CD14-positive monocyte (primary cell): ENCODE measurements around the gene WFIKKN2. TPM values are rescaled to one million over a fixed set of nuclear protein-coding genes. Genes with fewer than 3 reads are reported as not detected.

ENCODE experiments used
- DNase-seq, 3 donors: peaks; one replicate each; pipeline ENCODE4 v3.0.0-alpha.2; 2011 to 2022
- H2AFZ ChIP-seq: 2 replicates; pipeline ENCODE4 v1.6.0; 2012; ENCODE audit warnings: mild to moderate bottlenecking, low read depth, low read length, inconsistent platforms; ENCODE audit not compliant: insufficient read depth, poor library complexity, severe bottlenecking
- H3K27ac ChIP-seq, 2 donors: 1 replicate in 1 of 2; 2 replicates in 1 of 2; pipeline ENCODE4 v1.5.1; 2012 to 2013; ENCODE audit warnings: low read length in 2 of 2, control low read depth in 1 of 2, inconsistent platforms in 1 of 2, low read depth in 1 of 2, mild to moderate bottlenecking in 1 of 2
- H3K27me3 ChIP-seq, 2 donors: one replicate each; pipeline versions ENCODE4 v1.6.0 to v1.6.1; 2011 to 2013; ENCODE audit warnings: low read length in 2 of 2; ENCODE audit not compliant: control insufficient read depth in 2 of 2, insufficient read depth in 2 of 2
- H3K36me3 ChIP-seq, 2 donors: replicated peaks in 1 of 2; 1 replicate in 1 of 2; 2 replicates in 1 of 2; pipeline versions ENCODE4 v1.5.1 to v1.6.1; 2012 to 2013; ENCODE audit warnings: low read length in 2 of 2, control low read depth in 1 of 2, inconsistent platforms in 1 of 2, mild to moderate bottlenecking in 1 of 2; ENCODE audit not compliant: insufficient read depth in 2 of 2, control insufficient read depth in 1 of 2
- H3K4me1 ChIP-seq, 2 donors: 1 replicate in 1 of 2; 2 replicates in 1 of 2; pipeline versions ENCODE4 v1.5.1 to v1.6.1; 2012 to 2013; ENCODE audit warnings: low read length in 2 of 2, control low read depth in 1 of 2, inconsistent platforms in 1 of 2, mild to moderate bottlenecking in 1 of 2, moderate library complexity in 1 of 2; ENCODE audit not compliant: insufficient read depth in 2 of 2, control insufficient read depth in 1 of 2
- H3K4me2 ChIP-seq: replicated peaks from 2 replicates; pipeline ENCODE3; 2012; ENCODE audit warnings: low read length, moderate library complexity, mild to moderate bottlenecking; ENCODE audit not compliant: poor library complexity, severe bottlenecking; ENCODE audit errors: extremely low read depth
- H3K4me3 ChIP-seq, 3 experiments: fragments of 200-600 bp in 1 of 3; sonication (generic) in 1 of 3; replicated peaks in 1 of 3; 1 replicate in 2 of 3; 2 replicates in 1 of 3; pipeline ENCODE4 v1.5.1; 2011 to 2013; ENCODE audit warnings: low read length in 3 of 3, mild to moderate bottlenecking in 3 of 3, control low read depth in 2 of 3, low read depth in 2 of 3, inconsistent platforms in 1 of 3, moderate library complexity in 1 of 3
- H3K79me2 ChIP-seq: 2 replicates; pipeline ENCODE4 v1.6.0; 2012; ENCODE audit warnings: mild to moderate bottlenecking, control low read depth, inconsistent platforms, low read length, moderate library complexity; ENCODE audit not compliant: insufficient read depth
- H3K9ac ChIP-seq: 2 replicates; pipeline ENCODE4 v1.6.0; 2017; ENCODE audit warnings: low read length, mild to moderate bottlenecking; ENCODE audit not compliant: insufficient read depth, poor library complexity, severe bottlenecking
- H3K9me3 ChIP-seq, 2 donors: replicated peaks in 1 of 2; 1 replicate in 1 of 2; 2 replicates in 1 of 2; pipeline versions ENCODE4 v1.5.1 to v1.6.1; 2012 to 2013; ENCODE audit warnings: low read length in 2 of 2, control low read depth in 1 of 2; ENCODE audit not compliant: control insufficient read depth in 1 of 2, insufficient read depth in 1 of 2
- H4K20me1 ChIP-seq: 2 replicates; pipeline ENCODE4 v1.6.0; 2012; ENCODE audit warnings: mild to moderate bottlenecking, low read length, control low read depth, moderate library complexity; ENCODE audit not compliant: insufficient read depth
- H3K27ac Mint-ChIP-seq, 7 donors: one replicate each; pipeline ENCODE4 v1.8.0; 2020; ENCODE audit warnings: mild to moderate bottlenecking in 7 of 7, mixed read lengths in 7 of 7, moderate library complexity in 6 of 7, inconsistent platforms in 2 of 7
- H3K27me3 Mint-ChIP-seq, 3 donors: one replicate each; pipeline ENCODE4 v1.8.0; 2021 to 2022; ENCODE audit warnings: low read depth in 3 of 3, mild to moderate bottlenecking in 3 of 3, mixed read lengths in 3 of 3, moderate library complexity in 3 of 3, inconsistent platforms in 1 of 3
- H3K36me3 Mint-ChIP-seq, 2 donors: one replicate each; pipeline ENCODE4 v1.8.0; 2020; ENCODE audit warnings: mixed read lengths in 2 of 2, inconsistent platforms in 1 of 2, mild to moderate bottlenecking in 1 of 2
- H3K4me1 Mint-ChIP-seq: one replicate; pipeline ENCODE4 v1.8.0; 2020; ENCODE audit warnings: mild to moderate bottlenecking, mixed read lengths
- H3K4me3 Mint-ChIP-seq, 2 donors: one replicate each; pipeline ENCODE4 v1.8.0; 2020; ENCODE audit warnings: mild to moderate bottlenecking in 2 of 2, mixed read lengths in 2 of 2, moderate library complexity in 1 of 2
- H3K9me3 Mint-ChIP-seq, 7 donors: one replicate each; pipeline ENCODE4 v1.8.0; 2020 to 2022; ENCODE audit warnings: mixed read lengths in 7 of 7, mild to moderate bottlenecking in 6 of 7, moderate library complexity in 6 of 7, inconsistent platforms in 2 of 7
- WGBS: methylation state at CpG from one replicate; pipeline ENCODE4 v1.1.5; 2013; ENCODE audit warnings: missing lambda C conversion rate; ENCODE audit not compliant: insufficient coverage; 5-methylcytosine and 5-hydroxymethylcytosine counted together
- intact Hi-C, 2 donors: fragments of 100-400 bp; cut with micrococcal nuclease; formaldehyde crosslinking; loops; one replicate each; pipeline versions ENCODE4 v1.15.0 to v1.15.1; 2023
- polyA plus RNA-seq, 3 donors: library from polyadenylated mRNA; depleted of rRNA in 1 of 3; unstranded in 2 of 3; stranded (reverse) in 1 of 3; fragments of 300-500 nt in 2 of 3; fragments of >200 nt in 1 of 3; fragmentation: Illumina TruSeq in 2 of 3; gene quantifications; 1 replicate in 2 of 3; 2 replicates in 1 of 3; pipeline ENCODE4 v1.2.3, GENCODE V29; 2012 to 2021
- TF ChIP-seq, protein P1 (sequence below): fragments of 200-600 bp; IDR thresholded peaks from one replicate; pipeline ENCODE4 v1.8.0; 2022; ENCODE audit warnings: antibody characterized with exemption, mild to moderate bottlenecking

Gene WFIKKN2
- polyA plus RNA-seq, 3 donors = 0.03 TPM; not detected in 2

GRCh38 chr17:50884439-50885311 lies 49.3 kb downstream of the WFIKKN2 start:
- 81% methylated on average over 4 of the region's 8 CpGs for WGBS
- no peak overlapping the region for H3K9ac ChIP-seq
- peak overlapping the region; percentile 17 for H3K4me2 ChIP-seq
- H3K27me3 ChIP-seq = no peaks in the 10 kb centered on the region
- H3K4me3 ChIP-seq = no peak overlapping the region
- no peaks in the 10 kb centered on the region for H4K20me1 ChIP-seq
- Mint-ChIP-seq H3K4me3 (no peak overlapping the region), H3K9me3 (peaks cover 0 to 7% (median 4%) of the 10 kb centered on the region in 7 donors), H3K27ac (peak overlapping the region; percentile 78 to 90 (median 88)), H3K36me3 (no peaks in the 10 kb centered on the region), H3K27me3 (peaks cover 0 to 2% (median 1%) of the 10 kb centered on the region in 3 donors), H3K4me1 (peaks cover 22% of the 10 kb centered on the region)
- H2AFZ ChIP-seq = no peak overlapping the region
- intact Hi-C loops = no loop called here
- no peak for DNase-seq
- TF ChIP-seq, protein P1, sequence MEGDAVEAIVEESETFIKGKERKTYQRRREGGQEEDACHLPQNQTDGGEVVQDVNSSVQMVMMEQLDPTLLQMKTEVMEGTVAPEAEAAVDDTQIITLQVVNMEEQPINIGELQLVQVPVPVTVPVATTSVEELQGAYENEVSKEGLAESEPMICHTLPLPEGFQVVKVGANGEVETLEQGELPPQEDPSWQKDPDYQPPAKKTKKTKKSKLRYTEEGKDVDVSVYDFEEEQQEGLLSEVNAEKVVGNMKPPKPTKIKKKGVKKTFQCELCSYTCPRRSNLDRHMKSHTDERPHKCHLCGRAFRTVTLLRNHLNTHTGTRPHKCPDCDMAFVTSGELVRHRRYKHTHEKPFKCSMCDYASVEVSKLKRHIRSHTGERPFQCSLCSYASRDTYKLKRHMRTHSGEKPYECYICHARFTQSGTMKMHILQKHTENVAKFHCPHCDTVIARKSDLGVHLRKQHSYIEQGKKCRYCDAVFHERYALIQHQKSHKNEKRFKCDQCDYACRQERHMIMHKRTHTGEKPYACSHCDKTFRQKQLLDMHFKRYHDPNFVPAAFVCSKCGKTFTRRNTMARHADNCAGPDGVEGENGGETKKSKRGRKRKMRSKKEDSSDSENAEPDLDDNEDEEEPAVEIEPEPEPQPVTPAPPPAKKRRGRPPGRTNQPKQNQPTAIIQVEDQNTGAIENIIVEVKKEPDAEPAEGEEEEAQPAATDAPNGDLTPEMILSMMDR = no peak
- no peaks in the 10 kb centered on the region for H3K36me3 ChIP-seq
- peaks cover 0 to 6% of the 10 kb centered on the region in 2 donors for H3K9me3 ChIP-seq
- peak overlapping the region; percentile 23 to 55 for H3K27ac ChIP-seq
- H3K79me2 ChIP-seq = no peaks in the 10 kb centered on the region
- H3K4me1 ChIP-seq = peaks cover 20% of the 10 kb centered on the region in 2 donors

DNA sequence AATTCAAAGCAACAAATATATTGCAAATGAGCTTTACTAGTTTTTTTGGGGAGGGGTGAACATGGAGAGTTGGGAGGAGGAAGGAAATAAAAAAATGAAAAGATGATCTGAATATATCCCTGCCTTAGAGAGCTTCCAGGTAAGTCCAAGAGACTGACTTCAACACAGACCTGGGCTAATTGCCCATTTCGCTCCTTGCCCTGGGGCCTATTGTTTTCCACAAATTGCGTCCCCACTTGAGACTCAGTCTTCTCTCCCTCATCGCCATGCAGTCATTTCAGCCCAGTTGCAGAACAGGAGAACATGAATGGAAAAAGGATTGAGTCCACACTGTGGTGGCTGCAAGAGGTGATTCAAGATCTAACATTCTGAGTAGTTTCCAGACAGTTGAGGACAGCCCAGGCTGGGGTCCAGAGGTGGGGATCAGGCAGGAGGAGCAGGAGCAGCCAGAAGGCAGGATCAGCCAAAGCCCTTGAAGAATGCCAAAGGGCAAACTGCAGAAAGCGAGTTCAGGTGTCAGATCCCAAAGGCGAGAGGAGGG lies 52.4 kb downstream of the WFIKKN2 start:
- no peak overlapping the region for H3K4me3 Mint-ChIP-seq
- peaks cover 22% of the 10 kb centered on the region for H3K4me1 Mint-ChIP-seq

More for the DNA sequence above, 52.4 kb downstream of the WFIKKN2 start:
- H3K27ac Mint-ChIP-seq = peak overlapping the region in 1 of 7 donors; percentile 49
- H3K9me3 Mint-ChIP-seq = peaks cover 0 to 2% (median 0%) of the 10 kb centered on the region in 7 donors
- H3K4me1 ChIP-seq = peaks cover 20% of the 10 kb centered on the region in 2 donors
- H4K20me1 ChIP-seq = no peaks in the 10 kb centered on the region
- WGBS = 93% methylated on average over 3 of the region's 5 CpGs
- no peak overlapping the region for H3K9ac ChIP-seq
- H3K4me3 ChIP-seq = no peak overlapping the region
- DNase-seq = no peak
- no peaks in the 10 kb centered on the region for H3K79me2 ChIP-seq
- no peak overlapping the region for H2AFZ ChIP-seq
- no peaks in the 10 kb centered on the region for H3K36me3 ChIP-seq
- H3K27me3 ChIP-seq = no peaks in the 10 kb centered on the region
- H3K27me3 Mint-ChIP-seq = peaks cover 0 to 2% (median 2%) of the 10 kb centered on the region in 3 donors
- intact Hi-C loops = no loop called here
- H3K9me3 ChIP-seq = no peaks in the 10 kb centered on the region
- TF ChIP-seq, protein P1 = no peak
- H3K36me3 Mint-ChIP-seq = no peaks in the 10 kb centered on the region
- no peak overlapping the region for H3K4me2 ChIP-seq
- no peak overlapping the region for H3K27ac ChIP-seq
